Kidney (tissue), 22 donors: ENCODE data around the gene EIF4E. TPM values are rescaled to one million over a fixed set of nuclear protein-coding genes. Genes with fewer than 3 reads are reported as not detected.

Experiments used
- DNase-seq, 5 donors: peaks; one replicate each; pipeline ENCODE4 v3.0.0-alpha.2; 2013 to 2020
- FAIRE-seq: peaks from 2 replicates; lab custom pipeline; 2012; peaks lifted over from hg19 to GRCh38; lab: Jason Lieb, UNC
- H3K27ac ChIP-seq, 2 donors: one replicate each; pipeline ENCODE4 v1.7.0; 2013; ENCODE audit warnings: low read depth in 2 of 2, low read length in 2 of 2, inconsistent platforms in 1 of 2
- H3K27me3 ChIP-seq: one replicate; pipeline ENCODE4 v1.7.1; 2013; ENCODE audit warnings: low read length, inconsistent platforms; ENCODE audit not compliant: control insufficient read depth, insufficient read depth
- H3K36me3 ChIP-seq, 3 donors: one replicate each; pipeline versions ENCODE4 v1.7.0 to v1.7.1; 2013; ENCODE audit warnings: low read length in 3 of 3, control low read depth in 1 of 3, inconsistent platforms in 1 of 3; ENCODE audit not compliant: insufficient read depth in 3 of 3, control insufficient read depth in 2 of 3
- H3K4me1 ChIP-seq, 3 donors: one replicate each; pipeline versions ENCODE4 v1.7.0 to v1.7.1; 2013; ENCODE audit warnings: low read length in 3 of 3, inconsistent platforms in 1 of 3, low read depth in 1 of 3; ENCODE audit not compliant: control insufficient read depth in 2 of 3, insufficient read depth in 2 of 3
- H3K4me3 ChIP-seq, 3 donors: one replicate each; pipeline versions ENCODE4 v1.7.0 to v1.8.1; 2013; ENCODE audit warnings: low read length in 3 of 3, control low read depth in 1 of 3, inconsistent platforms in 1 of 3
- H3K9ac ChIP-seq, 3 donors: one replicate each; pipeline versions ENCODE4 v1.7.0 to v1.7.1; 2013; ENCODE audit warnings: low read length in 3 of 3, control low read depth in 1 of 3, inconsistent platforms in 1 of 3
- H3K9me3 ChIP-seq, 3 donors: one replicate each; pipeline versions ENCODE4 v1.7.0 to v1.7.1; 2013; ENCODE audit warnings: low read length in 3 of 3, control low read depth in 1 of 3, inconsistent platforms in 1 of 3; ENCODE audit not compliant: control insufficient read depth in 2 of 3, insufficient read depth in 1 of 3
- CTCF ChIP-seq: IDR thresholded peaks from 3 replicates; pipeline ENCODE4 v1.5.1; 2012; ENCODE audit warnings: mild to moderate bottlenecking, moderate library complexity, borderline replicate concordance; ENCODE audit not compliant: insufficient read depth; ENCODE audit errors: extremely low read depth
- intact Hi-C: fragments of 100-400 bp; cut with DNase I; formaldehyde crosslinking; loops from one replicate; pipeline ENCODE4 v1.11.1; 2022
- long read RNA-seq, 10 donors: library from polyadenylated mRNA in 1 of 10; unstranded in 1 of 10; transcript quantifications; one replicate each; pipeline ENCODE4 v2.0.0 and lab custom pipeline, GENCODE V29; 2021 to 2026
- polyA plus RNA-seq: library from polyadenylated mRNA; stranded (reverse); fragments of 350-450 nt; fragmentation: Illumina TruSeq; extraction: RNeasy Lipid Tissue Mini Kit (QIAGEN cat#74804); gene quantifications from one replicate; pipeline ENCODE4 v1.2.3, GENCODE V29; 2014; ENCODE audit warnings: low read depth, low replicate concordance; ENCODE audit not compliant: insufficient read depth
- total RNA-seq: library from RNA; stranded (reverse); fragmentation: NEBNext Ultra II Directional; extraction: Animal tissue kit (Norgen Biotek cat#: 25700); gene quantifications from one replicate; pipeline ENCODE4 v1.2.1, GENCODE V29; 2021
- donor health status: control.
- donor health status: control.
- donor health status: control.
- donor health status: control.
- donor health status: control.
- donor health status: DM: yes; HTN: yes; CAD: no.
- donor health status: Normal renal cell carcinoma (clear cell type).

The EIF4E gene
- total RNA-seq (63.2 TPM), polyA plus RNA-seq (52.3 TPM)
- long read RNA-seq, donor 1, full-length matches to known transcripts = 8 of 8 reads
- long read RNA-seq, donor 1, partial matches to known transcripts = 0 of 8 reads
- long read RNA-seq, donor 1, other reads (novel, unspliced or antisense) = 0 of 8 reads
- long read RNA-seq, donor 2, full-length matches to known transcripts = 32 of 32 reads
- long read RNA-seq, donor 2, partial matches to known transcripts = 0 of 32 reads
- long read RNA-seq, donor 2, other reads (novel, unspliced or antisense) = 0 of 32 reads
- long read RNA-seq, donor 3, full-length matches to known transcripts = 32 of 38 reads
- long read RNA-seq, donor 3, partial matches to known transcripts = 6 of 38 reads
- long read RNA-seq, donor 3, other reads (novel, unspliced or antisense) = 0 of 38 reads
- long read RNA-seq, donor 4, full-length matches to known transcripts = 22 of 22 reads
- long read RNA-seq, donor 4, partial matches to known transcripts = 0 of 22 reads
- long read RNA-seq, donor 4, other reads (novel, unspliced or antisense) = 0 of 22 reads
- long read RNA-seq, donor 5, full-length matches to known transcripts = 4 of 4 reads
- long read RNA-seq, donor 5, partial matches to known transcripts = 0 of 4 reads
- long read RNA-seq, donor 5, other reads (novel, unspliced or antisense) = 0 of 4 reads
- long read RNA-seq, donor 6, full-length matches to known transcripts = 59 of 68 reads
- long read RNA-seq, donor 6, partial matches to known transcripts = 9 of 68 reads
- long read RNA-seq, donor 6, other reads (novel, unspliced or antisense) = 0 of 68 reads
- long read RNA-seq, donor 7, full-length matches to known transcripts = 21 of 24 reads
- long read RNA-seq, donor 7, partial matches to known transcripts = 3 of 24 reads
- long read RNA-seq, donor 7, other reads (novel, unspliced or antisense) = 0 of 24 reads
- long read RNA-seq, donor 8, full-length matches to known transcripts = 18 of 18 reads
- long read RNA-seq, donor 8, partial matches to known transcripts = 0 of 18 reads
- long read RNA-seq, donor 8, other reads (novel, unspliced or antisense) = 0 of 18 reads
- long read RNA-seq, donor 9, full-length matches to known transcripts = 10 of 15 reads
- long read RNA-seq, donor 9, partial matches to known transcripts = 5 of 15 reads
- long read RNA-seq, donor 9, other reads (novel, unspliced or antisense) = 0 of 15 reads
- long read RNA-seq, donor 10, full-length matches to known transcripts = 20 of 20 reads
- long read RNA-seq, donor 10, partial matches to known transcripts = 0 of 20 reads
- long read RNA-seq, donor 10, other reads (novel, unspliced or antisense) = 0 of 20 reads

GRCh38 chr4:98928505-98929340, at the start of gene EIF4E:
Gene EIF4E, minus strand, starts transcription at chr4:98929133. Its CDS starts 21 bp downstream, at chr4:98929112.
- intact Hi-C loops = no loop called here
- Histone ChIP-seq H3K4me3 (peak within 1 kb of the TSS; percentile 92 to 99 (median 97)), H3K27ac (peak within 1 kb of the TSS; percentile 97 to 98), H3K9me3 (no peaks in the 10 kb centered on the region), H3K4me1 (peaks cover 0 to 5% (median 3%) of the 10 kb centered on the region in 3 donors), H3K9ac (peak within 1 kb of the TSS; percentile 94 to 95 (median 95)), H3K27me3 (no peaks in the 10 kb centered on the region), H3K36me3 (peaks cover 0 to 6% (median 0%) of the 10 kb centered on the region in 3 donors)
- TF ChIP-seq CTCF = peak; percentile 6
- DNase-seq (peak; percentile 98 to 99 (median 99)), FAIRE-seq (peak; percentile 35)

- H3K4me1 ChIP-seq = no peaks in the 10 kb centered on the region
- H3K4me3 ChIP-seq = no peak overlapping the region
- H3K27ac ChIP-seq = no peak overlapping the region
- FAIRE-seq = no peak
- H3K9me3 ChIP-seq = no peaks in the 10 kb centered on the region
- no peaks in the 10 kb centered on the region for H3K36me3 ChIP-seq
- H3K27me3 ChIP-seq = no peaks in the 10 kb centered on the region
- intact Hi-C loops = no loop called here
- no peak overlapping the region for H3K9ac ChIP-seq
- TF ChIP-seq CTCF = no peak
- no peak for DNase-seq
These were observed 48.6 kb upstream of the EIF4E start for GRCh38 chr4:98977557-98977956.

GRCh38 chr4:98976716-98977115, 47.8 kb upstream of the EIF4E start:
- no peak for FAIRE-seq

More at GRCh38 chr4:98976716-98977115, 47.8 kb upstream of the EIF4E start:
- Histone ChIP-seq H3K27me3 (no peaks in the 10 kb centered on the region), H3K27ac (no peak overlapping the region), H3K4me3 (no peak overlapping the region), H3K4me1 (no peaks in the 10 kb centered on the region), H3K36me3 (no peaks in the 10 kb centered on the region), H3K9ac (no peak overlapping the region), H3K9me3 (no peaks in the 10 kb centered on the region)
- TF ChIP-seq CTCF = no peak
- intact Hi-C loops = no loop called here
- no peak for DNase-seq
